ENCODE results near the gene CORO2B. TPM values are rescaled to one million over a fixed set of nuclear protein-coding genes. Genes with fewer than 3 reads are reported as not detected.

Gene CORO2B
- total and polyA plus RNA-seq, 2 of the 4 experiments (the other 2 are of a cell fraction), result 9.3 to 39.3 TPM

- Histone ChIP-seq H3K27me3 (ENCODE audit: control insufficient read depth, insufficient read depth, low read length) (no peaks in the 10 kb centered on the region), H2AFZ (replicated peaks; ENCODE audit: low read length, poor library complexity) (no peak overlapping the region), H3K56ac (ENCODE audit: extremely low read depth, insufficient read depth, low read length) (no peak overlapping the region), H4K5ac (ENCODE audit: low read depth, low read length) (no peak overlapping the region), H2BK120ac (ENCODE audit: low read depth, low read length) (no peak overlapping the region), H2BK15ac (ENCODE audit: low read depth, low read length) (no peak overlapping the region), H3K9me3 (ENCODE audit: control insufficient read depth, insufficient read depth, low read length) (no peaks in the 10 kb centered on the region), H3K18ac (ENCODE audit: low read depth, low read length) (no peak overlapping the region), H2BK5ac (ENCODE audit: low read depth, low read length, poor library complexity, severe bottlenecking) (no peak overlapping the region), H3K9me1 (ENCODE audit: insufficient read depth, low read length) (no peaks in the 10 kb centered on the region), H3K9ac (ENCODE audit: low read depth, low read length) (no peak overlapping the region), H3K4ac (ENCODE audit: low read depth, low read length) (no peak overlapping the region), H3K79me1 (ENCODE audit: low read depth in 1 of 2, low read length in 2 of 2) (no peaks in the 10 kb centered on the region; a peak in 1 of 4 replicates), H3K4me1 (ENCODE audit: control insufficient read depth, insufficient read depth, low read length) (no peaks in the 10 kb centered on the region), H3K4me3 (ENCODE audit: insufficient read depth, low read depth, low read length) (no peak overlapping the region), H3K14ac (replicated peaks; ENCODE audit: low read depth, low read length) (no peak overlapping the region), H4K91ac (ENCODE audit: insufficient read depth, low read depth, low read length) (no peak overlapping the region), H4K8ac (ENCODE audit: low read depth in 2 of 2, low read length in 2 of 2) (no peak overlapping the region), H3K27ac (ENCODE audit: insufficient read depth, low read length) (no peak overlapping the region), H2AK5ac (ENCODE audit: low read depth, low read length) (peak overlapping the region; percentile 20; the same call in 1 of the 2 replicates), H4K20me1 (ENCODE audit: insufficient read depth, low read length) (no peaks in the 10 kb centered on the region), H3K36me3 (ENCODE audit: control insufficient read depth, insufficient read depth, low read length) (no peaks in the 10 kb centered on the region), H2AK9ac (replicated peaks; ENCODE audit: low read depth, low read length, poor library complexity) (peak overlapping the region; percentile 79), H3K23ac (ENCODE audit: low read depth, low read length) (no peak overlapping the region), H3K4me2 (ENCODE audit: low read depth, low read length) (no peak overlapping the region), H2BK20ac (ENCODE audit: low read depth, low read length) (no peak overlapping the region)
- intact Hi-C loops (cut with micrococcal nuclease), result loop anchor here (5.0 kb wide), 1 partner anchor 205 kb away; no protein-coding TSS in a partner anchor
- BruUV-seq (replicated peaks), result no TSS peak
- TF ChIP-seq USF2 (IDR thresholded peaks at IDR 0.05; ENCODE audit: low read depth, low read length), result no peak
- TF ChIP-seq CTCF (conservative IDR thresholded peaks at IDR 0.05; ENCODE audit: low read depth, low read length), result peak; percentile 38
- no peak for TF ChIP-seq MXI1 (IDR thresholded peaks at IDR 0.05; ENCODE audit: borderline replicate concordance, low read depth, low read length)
- peak; percentile 55 for TF ChIP-seq RAD21 (IDR thresholded peaks at IDR 0.05; ENCODE audit: low read length)
- peak; percentile 45; the same call in 1 of the 2 replicates for TF ChIP-seq SMC3 (IDR thresholded peaks at IDR 0.05; ENCODE audit: low read depth, low read length)
- WGBS, 2 experiments (ENCODE audit: extremely low coverage in 2 of 2, insufficient read length in 1 of 2), result no CpG with 5 or more reads among the region's 4 CpGs
- ChIA-PET CTCF (interaction anchor here (0.8 to 2.5 kb wide), 5 partner anchors 10 to 203 kb away, joined by 4 to 20 read pairs (median 5); no protein-coding TSS in a partner anchor), POLR2A (ENCODE audit: unreplicated experiment) (no interaction called here)
- in situ Hi-C loops (cut with MboI; ENCODE audit: low sequenced_read_pairs), result loop anchor here (5.0 kb wide), 2 partner anchors 100 to 365 kb away; no protein-coding TSS in a partner anchor
- peak; percentile 19 for DNase-seq
- no peak for ATAC-seq (ENCODE audit: low read depth)
- dilution Hi-C loops (cut with HindIII; ENCODE audit: low sequenced_read_pairs, unreplicated experiment), result no loop called here
These were observed 94.0 kb downstream of the CORO2B start for GRCh38 chr15:68672781-68673205.
